HL-60/S4 treated with phorbol 12-myristate 13-acetate at 8.2 ng/mL for 4 days and 3 days (cell line): ENCODE results near the gene SLC25A47.
"Not testable (repeated sequence)": the region's sequence is repeated elsewhere in the genome, so short reads cannot be mapped to it uniquely, and the experiment has no call there.

Experiments
- in situ Hi-C: fragments of 300-500 bp; cut with MboI; formaldehyde crosslinking; loops from 2 replicates; pipeline ENCODE4 v1.15.0; 2022; ENCODE audit warnings: low sequenced_read_pairs

The SLC25A47 gene

DNA sequence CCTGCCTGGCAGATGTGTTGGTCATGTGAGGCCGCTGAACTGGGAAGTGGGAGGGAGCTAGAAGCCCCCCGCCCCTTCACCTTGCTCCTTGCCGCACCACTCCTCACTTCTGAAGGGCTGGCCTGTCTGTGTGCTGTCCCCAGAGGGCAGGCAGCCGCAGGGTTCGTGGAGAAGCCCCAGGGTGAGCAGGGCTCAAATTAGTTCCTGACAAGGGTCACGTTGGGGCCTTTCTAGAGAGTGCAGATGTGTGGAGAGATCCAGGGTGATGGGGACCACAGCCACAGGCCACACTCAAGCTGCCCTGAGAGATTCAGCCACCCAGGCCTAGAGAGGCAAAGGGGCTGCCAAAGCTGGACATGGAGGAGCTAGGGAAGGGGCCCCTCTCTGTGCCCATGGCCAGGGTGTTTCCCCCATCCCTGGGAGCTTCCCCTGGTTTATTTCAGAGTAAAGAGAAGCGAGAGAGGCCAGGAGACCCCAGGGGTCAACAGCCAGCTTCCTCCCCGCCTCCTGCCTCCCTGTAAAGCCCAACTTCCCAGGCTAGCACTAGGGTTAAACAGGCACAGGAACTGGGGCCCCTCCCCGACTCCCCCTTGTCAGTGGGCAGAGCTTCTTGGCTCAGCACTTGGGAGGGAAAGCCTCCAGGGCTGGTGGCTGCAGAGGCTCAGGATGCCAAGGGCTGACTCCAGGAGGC, 33.1 kb upstream of the SLC25A47 start:
- in situ Hi-C loops, result no loop called here

DNA sequence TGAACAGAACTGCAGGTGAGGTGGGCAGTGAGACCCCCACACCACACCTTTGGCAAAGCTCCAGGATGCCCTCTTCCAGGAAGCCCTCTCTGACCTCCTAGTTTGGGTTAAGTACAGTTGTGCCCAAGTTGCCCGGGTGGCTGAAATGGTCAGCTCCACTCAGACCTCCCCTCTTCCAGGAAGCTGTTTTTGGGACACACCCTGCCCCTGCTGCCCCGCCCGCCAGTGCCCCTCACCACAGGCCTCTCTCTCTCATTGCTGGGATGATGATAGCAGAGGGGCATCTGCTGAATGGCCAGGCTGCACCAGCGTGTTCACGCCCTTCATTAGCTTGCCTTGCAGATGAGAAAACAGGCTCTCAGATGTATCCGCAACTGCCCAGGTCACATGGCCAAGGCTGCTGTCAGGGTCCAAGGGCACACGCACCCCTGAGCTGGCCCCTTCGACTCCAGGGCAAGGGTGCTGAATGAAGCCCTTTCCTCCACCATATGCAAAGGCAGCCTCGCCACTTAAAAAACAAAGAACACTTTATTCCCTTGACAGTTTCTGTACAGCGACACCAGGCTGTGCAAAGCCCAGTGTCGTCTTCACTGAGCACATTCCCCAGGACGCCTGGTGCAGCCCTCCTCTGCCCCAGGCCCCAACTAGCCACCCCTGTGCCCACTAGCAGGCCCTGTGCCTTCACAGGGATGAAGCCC, 32.4 kb upstream of the SLC25A47 start:
- in situ Hi-C loops, result no loop called here

DNA sequence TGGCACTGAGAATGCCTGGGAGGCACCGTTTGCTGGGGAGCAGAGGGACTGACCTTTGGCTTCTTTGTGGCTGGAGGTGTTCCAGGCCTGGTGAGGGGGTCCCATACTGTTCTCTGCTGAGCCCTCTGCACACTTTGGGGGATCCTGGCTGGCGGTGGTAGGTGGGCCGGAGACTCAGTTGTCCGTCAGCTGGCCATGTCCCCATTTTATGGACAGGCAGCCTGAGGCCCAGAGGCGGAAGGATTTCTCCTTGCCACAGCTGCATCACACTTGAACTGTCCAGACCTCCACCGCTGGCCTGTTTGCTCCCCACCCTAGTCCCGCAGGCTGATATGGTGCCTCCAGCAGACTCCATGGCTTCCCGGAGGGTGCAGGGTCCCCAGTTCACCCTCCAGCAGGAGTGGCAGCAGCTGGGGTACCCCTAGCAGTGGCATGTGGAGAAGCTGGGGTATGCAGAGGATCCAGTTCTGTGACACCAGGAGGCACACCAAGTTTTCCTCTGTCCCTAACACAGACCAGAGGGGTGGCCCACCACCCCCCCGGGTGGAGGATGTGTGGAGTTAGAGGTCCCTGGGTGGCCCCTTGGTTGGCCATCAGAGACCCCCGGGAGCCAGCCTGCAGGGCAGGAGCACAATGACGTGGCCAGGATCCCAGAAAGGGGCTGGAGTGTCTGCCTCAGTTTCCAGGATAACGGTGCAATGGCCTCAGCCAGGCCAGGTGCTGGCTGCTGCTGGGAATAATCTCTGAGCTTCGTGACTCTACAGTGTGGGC, 31.6 kb upstream of the SLC25A47 start:
- in situ Hi-C loops, result no loop called here

DNA sequence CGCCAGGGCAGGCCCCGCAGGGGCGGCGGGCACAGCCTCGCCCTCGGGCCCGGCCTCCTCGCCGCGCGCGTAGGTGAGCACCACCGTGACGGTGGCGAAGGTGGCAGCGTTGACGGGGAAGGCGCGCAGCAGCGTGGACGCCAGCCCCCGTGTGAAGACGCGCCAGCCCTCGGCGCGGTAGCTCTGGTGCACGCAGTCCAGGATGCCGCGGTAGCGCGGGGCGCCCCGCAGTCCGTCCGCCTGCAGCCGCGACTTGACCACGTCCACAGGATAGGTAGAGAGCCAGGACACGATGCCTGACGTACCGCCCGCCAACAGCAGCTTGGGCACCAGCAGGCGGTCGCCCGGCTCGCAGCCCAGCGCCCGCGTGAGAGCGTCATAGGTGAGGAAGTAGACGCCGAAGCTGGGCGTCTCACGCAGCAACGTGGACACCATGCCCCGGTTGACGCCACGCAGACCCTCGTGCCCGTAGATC, 30.8 kb upstream of the SLC25A47 start:
- in situ Hi-C loops, result no loop called here

DNA sequence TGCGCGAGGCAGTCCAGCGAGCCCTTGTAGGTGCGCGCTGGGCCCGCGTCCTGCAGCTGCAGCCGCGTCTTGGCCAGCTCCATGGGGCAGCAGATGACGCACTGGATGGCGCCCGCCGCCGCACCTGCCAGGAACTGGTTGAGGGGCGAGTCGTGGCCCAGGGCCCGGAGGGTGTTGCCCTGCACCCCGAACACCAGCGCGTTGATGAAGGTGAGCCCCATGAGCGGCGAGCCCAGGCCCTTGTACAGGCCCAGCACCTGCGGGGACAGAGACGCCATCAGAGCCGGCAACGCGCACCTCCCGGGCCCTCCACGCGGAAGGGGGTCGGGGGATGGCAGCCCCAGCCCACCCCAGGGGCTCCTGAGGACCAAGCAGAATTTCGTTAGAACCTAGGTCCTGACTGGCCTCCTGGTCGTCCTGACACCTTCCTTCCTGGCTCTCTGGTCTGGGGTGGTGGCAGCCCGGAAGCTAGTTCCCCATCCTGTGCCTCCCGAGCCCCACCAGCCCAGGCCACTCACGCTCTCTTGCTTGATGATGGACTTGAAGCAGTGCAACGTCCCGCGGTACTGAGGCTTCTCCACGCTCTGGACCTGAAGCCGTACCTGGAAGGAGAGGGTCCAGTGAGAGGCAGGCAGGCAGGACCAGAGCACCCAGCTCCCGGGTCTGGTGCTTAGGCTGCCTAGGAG, 30.2 kb upstream of the SLC25A47 start:
- in situ Hi-C loops, result no loop called here

DNA sequence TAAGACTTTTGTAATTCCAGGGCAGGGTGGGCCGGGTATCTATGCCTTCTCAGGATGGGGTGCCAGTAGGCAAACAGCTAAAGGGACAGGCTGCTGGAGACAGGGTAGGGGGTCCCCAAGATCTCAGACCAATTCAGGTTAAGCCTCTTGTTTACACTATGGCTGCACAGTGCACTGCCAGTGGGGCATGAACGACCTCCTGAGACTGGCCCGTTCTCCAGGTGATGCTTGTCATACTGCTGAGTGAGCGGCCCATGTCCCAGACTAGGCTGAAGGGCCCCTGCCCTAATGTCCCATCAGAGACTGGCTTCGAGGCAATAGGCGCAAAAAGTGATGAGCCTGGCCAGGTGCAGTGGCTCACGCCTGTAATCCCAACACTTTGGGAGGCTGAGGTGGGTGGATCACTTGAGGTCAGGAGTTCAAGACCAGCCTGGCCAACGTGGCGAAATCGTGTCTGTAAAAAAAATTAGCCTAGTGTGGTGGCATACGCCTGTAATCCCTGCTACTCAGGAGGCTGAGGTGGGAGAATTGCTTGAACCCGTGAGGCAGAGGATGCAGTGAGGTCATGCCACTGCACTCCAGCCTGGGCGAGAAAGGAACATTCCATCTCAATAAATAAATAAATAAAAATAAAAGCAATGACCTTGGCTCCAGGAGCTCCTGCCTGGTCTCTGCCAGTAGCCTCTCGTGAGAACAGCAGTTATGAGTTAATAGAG, 29.5 kb upstream of the SLC25A47 start:
- in situ Hi-C loops, result no loop called here

DNA sequence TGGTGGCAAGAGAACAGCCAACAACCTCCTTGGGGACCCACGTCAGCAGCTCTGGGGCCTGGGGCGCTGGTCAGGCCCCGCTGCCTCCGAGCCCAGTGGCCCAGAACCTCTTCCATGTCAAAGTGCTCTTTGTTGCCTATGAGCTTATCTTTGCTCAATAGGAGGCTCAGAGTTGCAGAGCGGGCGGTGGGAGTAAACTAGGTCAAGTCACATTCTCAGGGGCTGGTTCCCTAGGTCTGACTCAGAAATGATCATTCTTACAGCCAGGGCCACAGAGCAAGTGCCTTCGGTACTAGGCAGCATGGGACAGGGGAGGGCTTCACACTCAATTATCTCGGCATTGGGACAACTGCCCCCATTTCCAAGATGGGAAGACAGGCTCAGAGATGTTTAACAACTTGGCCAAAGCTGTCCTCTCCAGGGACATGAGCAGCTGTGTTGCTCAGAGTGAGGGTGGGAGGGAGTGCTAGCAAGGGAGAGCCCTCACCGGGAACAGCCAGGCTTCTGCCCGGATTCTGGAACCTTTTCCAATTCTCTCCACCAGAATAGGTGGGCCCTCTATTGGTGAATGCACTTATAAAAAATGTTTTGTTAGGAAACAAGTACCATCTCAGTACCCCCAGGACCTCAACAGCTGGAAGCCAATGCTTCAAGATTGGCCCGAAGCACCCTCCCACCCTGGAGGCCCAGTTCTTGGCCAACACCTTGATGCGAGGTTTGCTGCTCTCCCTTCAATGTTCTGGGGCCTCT, 28.8 kb upstream of the SLC25A47 start:
- in situ Hi-C loops, result no loop called here

DNA sequence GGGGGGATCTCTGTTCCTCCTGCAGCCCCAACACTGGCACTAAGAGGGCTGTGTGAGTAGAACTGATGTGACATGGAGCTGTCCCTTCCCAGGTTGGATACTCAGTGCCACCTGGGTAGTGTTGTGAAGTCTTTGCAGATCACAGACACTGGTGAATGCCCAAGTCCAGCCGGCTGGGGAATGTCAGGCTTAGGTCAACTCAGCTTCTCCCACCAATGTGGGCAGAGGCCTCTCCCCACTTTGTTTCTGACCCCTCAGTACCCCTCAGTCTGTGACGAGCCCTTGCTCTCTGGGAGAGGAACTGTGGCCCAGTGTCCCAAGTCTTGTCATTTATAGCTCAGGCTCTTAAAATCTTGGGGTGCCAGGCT, 28.2 kb upstream of the SLC25A47 start:
- in situ Hi-C loops, result no loop called here

DNA sequence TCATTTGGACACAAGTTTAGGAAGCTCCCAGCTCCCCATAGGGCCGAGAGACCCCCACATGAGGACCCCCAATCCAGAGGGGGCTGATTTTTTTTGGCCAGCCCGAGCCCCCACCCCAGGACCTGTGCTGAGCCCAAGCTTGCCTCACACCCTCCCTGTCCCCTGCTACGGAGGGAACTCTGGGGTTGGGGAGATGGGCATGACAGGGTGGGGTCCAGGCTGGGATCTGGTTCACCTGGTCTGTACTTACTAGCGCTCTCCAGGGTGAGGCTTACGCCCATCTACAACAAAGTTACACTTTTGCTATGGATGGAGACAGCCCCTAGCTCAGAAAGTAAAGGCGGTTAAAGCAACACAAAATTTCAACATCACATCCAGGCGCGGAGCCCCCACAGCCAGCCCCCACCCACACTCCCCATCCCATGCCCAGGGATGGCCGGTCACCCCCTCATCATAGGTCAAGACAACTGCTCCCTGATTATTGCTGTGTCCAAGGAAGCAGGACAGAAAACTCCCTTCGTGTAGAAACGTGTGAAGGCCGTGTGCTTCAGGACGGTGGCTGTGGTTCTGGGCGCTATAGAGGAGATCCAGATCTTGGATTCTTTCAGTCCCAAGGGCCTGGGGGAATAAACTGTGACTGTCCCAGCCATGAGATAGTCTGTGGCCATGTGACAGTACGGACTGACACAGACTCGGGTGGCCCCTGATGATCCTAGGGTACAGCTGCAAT, 27.6 kb upstream of the SLC25A47 start:
- in situ Hi-C loops, result no loop called here

DNA sequence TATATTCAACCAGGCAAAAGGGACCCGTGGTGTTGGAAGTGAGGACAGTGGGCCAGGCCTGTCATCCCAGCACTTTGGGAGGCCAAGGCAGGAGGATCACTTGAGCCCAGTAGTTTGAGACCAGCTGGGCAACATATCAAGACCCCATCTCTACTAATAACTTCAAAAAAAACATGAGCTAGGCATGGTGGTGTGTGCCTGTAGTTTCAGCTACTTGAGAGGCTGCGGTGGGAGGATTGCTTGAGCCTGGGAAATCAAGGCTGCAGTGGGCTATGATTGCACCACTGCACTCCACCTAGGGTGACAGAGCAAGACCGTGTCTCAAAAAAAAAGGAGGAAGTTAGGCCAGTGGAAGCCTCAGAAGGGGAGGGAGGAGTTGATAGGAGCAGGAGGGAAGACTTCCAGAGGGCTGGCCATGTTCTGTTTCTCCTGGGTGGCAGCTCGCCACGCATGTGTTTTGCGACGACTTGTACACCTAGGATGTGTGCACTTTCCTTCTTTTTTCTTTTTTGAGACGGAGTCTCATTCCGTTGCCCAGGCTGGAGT, 27.0 kb upstream of the SLC25A47 start:
- in situ Hi-C loops, result no loop called here

DNA sequence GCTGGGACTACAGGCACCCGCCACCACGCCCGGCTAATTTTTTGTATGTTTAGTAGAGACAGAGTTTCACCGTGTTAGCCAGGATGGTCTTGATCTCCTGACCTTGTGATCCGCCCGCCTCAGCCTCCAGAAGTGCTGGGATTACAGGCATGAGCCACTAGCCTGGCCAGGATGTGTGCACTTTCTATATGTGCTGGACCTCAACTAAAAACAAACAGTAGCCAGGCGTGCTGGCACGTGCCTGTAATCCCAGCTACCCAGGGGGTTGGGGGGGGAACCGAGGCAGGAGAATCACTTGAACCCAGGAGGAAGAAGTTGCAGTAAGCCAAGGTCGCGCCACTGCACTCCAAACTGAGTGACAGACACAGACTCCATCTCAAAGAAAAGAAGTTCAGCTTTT, 26.4 kb upstream of the SLC25A47 start:
- in situ Hi-C loops, result not testable (repeated sequence)

DNA sequence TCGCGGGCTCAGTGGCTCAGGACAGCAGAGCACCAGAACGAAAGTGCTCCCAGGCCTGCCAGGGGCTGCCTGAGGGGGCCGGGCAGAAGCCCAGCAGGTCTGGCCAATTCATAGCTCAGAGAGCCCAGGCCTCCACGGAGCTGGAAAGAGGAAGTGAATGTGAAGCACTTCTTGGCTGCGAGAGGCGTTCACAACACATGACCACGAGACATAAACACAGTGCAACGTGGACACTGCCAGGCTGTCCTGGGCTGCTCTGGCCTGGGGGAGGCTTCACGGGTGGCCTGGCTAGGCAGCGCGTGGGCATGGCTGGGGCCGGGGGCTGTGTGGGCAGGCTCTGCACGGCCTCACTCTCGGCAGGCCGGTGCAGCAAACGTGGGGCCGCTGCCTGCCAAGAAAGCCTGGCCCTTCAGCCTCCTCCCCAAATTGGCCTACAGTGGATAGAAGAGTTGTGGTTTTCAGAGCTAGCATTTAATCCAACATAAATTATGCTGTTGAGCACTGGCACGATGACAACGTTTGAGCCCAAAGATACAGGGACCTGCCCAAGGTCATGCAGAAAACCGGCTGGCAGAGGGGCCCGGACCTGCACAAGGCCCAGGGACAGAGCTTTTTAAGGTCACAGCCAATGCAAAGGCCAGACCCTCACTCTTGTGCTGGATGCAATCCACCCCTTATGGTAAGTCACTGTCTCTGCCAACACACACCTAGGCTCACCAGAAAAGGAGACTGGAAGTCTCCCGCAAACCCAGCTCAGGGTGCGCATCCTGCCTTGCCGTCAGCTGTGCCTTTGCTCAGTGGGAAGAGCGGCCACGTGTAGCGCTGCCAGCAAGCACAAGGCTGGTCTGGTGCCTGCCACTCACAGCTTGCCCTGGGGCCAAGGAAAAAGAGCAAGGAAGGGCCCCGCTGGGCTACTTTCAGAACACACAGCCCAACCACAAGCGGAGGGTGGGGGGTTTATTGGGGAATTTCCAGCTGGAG, 25.5 kb upstream of the SLC25A47 start:
- in situ Hi-C loops, result no loop called here

DNA sequence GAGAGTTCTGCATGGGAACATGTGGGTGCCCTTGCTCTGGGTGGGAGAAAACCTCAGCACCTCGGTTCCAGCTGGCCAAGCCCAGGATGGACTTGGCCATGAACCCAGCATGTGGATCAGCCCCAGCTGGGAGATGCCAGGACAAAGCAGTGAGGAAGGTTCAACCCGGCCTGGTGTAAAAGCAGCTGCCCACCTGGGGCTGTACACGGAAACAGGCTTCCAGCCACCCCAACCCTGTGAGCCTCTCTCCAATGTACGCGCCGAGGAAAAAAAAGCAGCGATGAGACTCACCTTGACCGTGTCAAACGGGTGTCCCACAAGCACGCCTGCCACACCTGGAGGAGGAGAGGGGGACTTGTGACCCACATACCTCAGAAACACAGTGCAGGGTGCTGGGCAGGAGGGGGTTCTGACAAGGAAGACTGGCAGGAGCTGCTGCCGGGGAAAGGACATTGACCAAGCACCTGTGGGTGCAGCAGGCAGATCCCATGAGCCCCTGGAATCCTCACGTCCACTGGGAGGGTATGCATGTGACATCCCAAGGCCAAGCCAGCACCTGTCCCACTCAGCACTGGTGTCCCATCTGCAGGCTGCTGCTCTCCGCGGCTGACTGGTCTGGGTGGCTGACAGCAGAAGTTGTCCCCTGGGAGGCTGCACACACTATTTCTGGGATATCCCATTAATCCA, 24.4 kb upstream of the SLC25A47 start:
- in situ Hi-C loops, result no loop called here

DNA sequence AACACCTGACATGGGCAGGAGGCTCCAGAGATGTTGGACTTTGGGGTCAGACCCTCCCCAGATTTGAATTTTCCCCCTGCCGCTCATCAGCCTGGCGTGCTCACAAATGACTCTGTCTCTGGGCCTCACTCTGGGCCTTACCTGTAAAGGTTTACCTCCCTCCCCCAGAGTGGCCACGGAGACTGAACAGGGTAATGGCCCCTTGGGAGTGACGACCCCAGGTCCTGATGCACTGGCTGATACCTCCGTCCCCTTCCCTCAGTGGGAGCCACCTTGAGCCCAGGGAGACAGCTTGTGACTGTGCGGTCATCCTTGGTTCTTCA, 23.9 kb upstream of the SLC25A47 start:
- in situ Hi-C loops, result no loop called here

DNA sequence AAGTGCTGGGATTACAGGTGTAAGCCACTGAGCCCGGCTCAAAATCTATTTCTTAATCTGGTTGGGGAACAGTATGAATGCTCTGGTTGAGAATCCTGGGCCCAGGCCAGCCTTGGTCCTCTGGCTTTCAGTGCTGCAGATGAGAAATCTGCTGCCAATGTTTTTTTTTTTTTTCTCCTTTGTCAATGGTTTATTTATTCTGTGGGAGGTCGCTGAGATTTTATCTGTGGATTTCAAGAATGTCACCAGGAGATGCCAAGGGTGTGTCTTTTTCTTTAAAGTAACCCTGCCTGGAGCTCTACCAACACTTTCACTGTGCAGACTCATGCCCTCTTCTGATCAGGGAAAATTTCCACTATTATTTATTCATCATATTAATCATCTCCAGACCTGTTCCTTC, 20.5 kb upstream of the SLC25A47 start:
- in situ Hi-C loops, result no loop called here

DNA sequence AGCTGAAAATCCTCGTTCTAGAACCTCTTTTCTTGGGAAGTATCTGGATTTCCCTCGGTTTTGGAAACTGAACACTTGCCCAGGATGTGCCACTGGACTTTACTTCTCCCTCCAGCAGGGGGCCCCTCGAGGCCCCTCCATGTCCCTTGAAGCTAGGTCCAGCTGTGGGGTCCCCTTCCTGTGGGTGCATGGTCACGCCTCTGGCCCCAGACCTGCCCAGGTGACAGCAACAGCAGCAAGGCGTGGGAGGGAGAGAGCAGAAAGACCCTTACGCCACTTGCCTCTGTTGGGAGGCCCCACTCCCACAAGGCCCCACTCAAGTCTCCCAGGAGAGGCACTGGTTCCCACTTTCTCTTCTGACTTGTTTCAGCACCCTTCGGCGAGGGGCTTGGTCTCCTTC, 20.0 kb upstream of the SLC25A47 start:
- in situ Hi-C loops, result no loop called here

DNA sequence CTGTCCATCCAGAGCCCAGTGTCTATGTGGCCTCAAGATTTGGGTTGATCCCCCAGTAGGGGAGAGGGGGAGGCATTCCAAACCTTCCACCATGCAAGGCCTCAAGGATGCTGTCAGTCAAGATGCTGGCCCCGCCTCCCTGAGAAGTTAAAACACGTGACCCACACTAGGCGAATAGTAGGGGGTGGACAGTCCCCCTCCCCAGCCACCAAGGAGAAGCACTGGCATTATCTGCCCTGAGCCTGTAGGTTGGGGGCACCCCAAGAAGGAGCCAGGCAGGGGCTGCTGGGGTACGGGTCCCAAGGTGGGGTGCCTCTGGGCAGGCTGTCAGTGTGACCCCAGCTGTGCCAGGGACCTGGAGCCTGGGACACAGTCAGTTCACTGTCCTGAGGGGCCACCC, 19.2 kb upstream of the SLC25A47 start:
- in situ Hi-C loops, result no loop called here
